K562 (cell line): ENCODE results near the gene TMSB10. TPM values are rescaled to one million over a fixed set of nuclear protein-coding genes. Genes with fewer than 3 reads are reported as not detected.

Experiments used
- ATF7 ChIP-seq: fragments of 450-650 bp; IDR thresholded peaks from 2 replicates; pipeline ENCODE4 v1.7.1; 2014; ENCODE audit warnings: mild to moderate bottlenecking, moderate library complexity
- BHLHE40 ChIP-seq: IDR thresholded peaks from 2 replicates; pipeline ENCODE4 v1.6.1; 2011; ENCODE audit warnings: low read length, improper control_type of control experiment
- BRF2 ChIP-seq: IDR thresholded peaks from 3 replicates; pipeline ENCODE4 v1.6.1; 2011; ENCODE audit warnings: borderline replicate concordance, mild to moderate bottlenecking; ENCODE audit not compliant: insufficient read length, insufficient read depth
- CTBP1 ChIP-seq: fragments of 450-650 bp; IDR thresholded peaks from 2 replicates; pipeline ENCODE4 v1.6.1; 2016; ENCODE audit warnings: borderline replicate concordance
- MBD1 ChIP-seq: fragments of 250-450 bp; sonication (Bioruptor Pico); IDR thresholded peaks from 2 replicates; pipeline ENCODE4 v1.8.0; 2022; ENCODE audit warnings: inconsistent platforms
- NFE2 ChIP-seq: IDR thresholded peaks from 2 replicates; pipeline ENCODE4 v1.6.1; 2014; ENCODE audit warnings: antibody characterized with exemption, low read depth
- PHF20 ChIP-seq: fragments of 450-650 bp; IDR thresholded peaks from 2 replicates; pipeline ENCODE4 v1.6.1; 2018; ENCODE audit not compliant: partially characterized antibody
- SREBF2 ChIP-seq: sonication (generic); formaldehyde crosslinking; IDR thresholded peaks from 2 replicates; pipeline ENCODE4 v1.4.0; 2020; ENCODE audit warnings: mild to moderate bottlenecking, missing genetic modification reagents
- THRA ChIP-seq: fragments of 450-650 bp; IDR thresholded peaks from 2 replicates; pipeline ENCODE4 v1.6.1; 2017; ENCODE audit warnings: mild to moderate bottlenecking, moderate library complexity
- ZNF407 ChIP-seq: fragments of 450-650 bp; IDR thresholded peaks from 2 replicates; pipeline ENCODE4 v1.6.1; 2016; ENCODE audit warnings: low read depth
- ZNF785 ChIP-seq: fragments of 250-450 bp; sonication (Bioruptor Pico); IDR thresholded peaks from 2 replicates; pipeline ENCODE4 v1.4.0; 2020; ENCODE audit warnings: mild to moderate bottlenecking
- polyA plus RNA-seq, 8 experiments: library from polyadenylated mRNA; depleted of rRNA in 4 of 8; stranded (reverse) in 5 of 8; unstranded in 3 of 8; fragments of >200 nt; fragmentation: Nextera tagmentation in 2 of 8; fragmentation: Illumina TruSeq in 1 of 8; extraction: Ambion mirVana in 2 of 8; extraction: Trizol in 1 of 8; gene quantifications; 2 replicates each; pipeline versions ENCODE4 v1.2.1 to v1.2.3, GENCODE V29; 2011 to 2014; ENCODE audit warnings: inconsistent platforms in 1 of 8, missing spikeins in 1 of 8
- total RNA-seq, 7 experiments: library from RNA; depleted of rRNA in 6 of 7; stranded (reverse); fragments of >200 nt in 6 of 7; fragmentation: Illumina TruSeq in 2 of 7; extraction: Trizol in 2 of 7; gene quantifications; 2 replicates each; pipeline versions ENCODE4 v1.2.1 to v1.2.3, GENCODE V29; 2011 to 2021; ENCODE audit warnings: low replicate concordance in 1 of 7

The TMSB10 gene
- total and polyA plus RNA-seq, 9 of the 15 experiments (the other 6 are each of a cell fraction or from before 2014, with no cell fraction given): 382 to 2,226 (median 959) TPM

GRCh38 chr2:84888401-84889276 is 16.8 kb upstream of the TMSB10 start (continued):
- TF ChIP-seq ZNF407 (no peak), NFE2 (no peak), BHLHE40 (no peak), ZNF785 (CRISPR knock-in tag) (no peak), SREBF2 (CRISPR knock-in tag) (no peak), THRA (no peak), ATF7 (0 out of 2 replicates have a peak, but pooled peaks have one; percentile 19), BRF2 (no peak), MBD1 (CRISPR knock-in tag) (no peak), PHF20 (no peak), CTBP1 (peak; percentile 61; the same call in 1 of the 2 replicates)
